PC-3 (cell line): ENCODE data around the gene KLHL13.

Experiments
- CTCF ChIP-seq: fragments of 300-600 bp; sonication (generic); conservative IDR thresholded peaks from 2 replicates; pipeline ENCODE4 v1.5.1; 2017; ENCODE audit warnings: antibody characterized with exemption, low read depth, mild to moderate bottlenecking, low read length
- EZH2 ChIP-seq: fragments of 300-600 bp; sonication (generic); IDR thresholded peaks from one replicate; pipeline ENCODE4 v1.6.1; 2017; ENCODE audit warnings: antibody characterized with exemption, mild to moderate bottlenecking, low read length; ENCODE audit not compliant: unreplicated experiment
- EZH2phosphoT487 ChIP-seq: fragments of 300-600 bp; sonication (generic); IDR thresholded peaks from 2 replicates; pipeline ENCODE4 v1.6.1; 2018; ENCODE audit warnings: mild to moderate bottlenecking, antibody characterized with exemption, low read length, borderline replicate concordance

- TF ChIP-seq EZH2 (no peak), CTCF (no peak), EZH2phosphoT487 (no peak)
These were observed 143.4 kb downstream of the KLHL13 start for GRCh38 chrX:117973110-117973807.
